HepG2 (cell line): ENCODE results near the gene ZBTB46. TPM values are rescaled to one million over a fixed set of nuclear protein-coding genes. Genes with fewer than 3 reads are reported as not detected.

ENCODE experiments used
- DR1 ChIP-seq: sonication (generic); formaldehyde crosslinking; IDR thresholded peaks from 2 replicates; pipeline ENCODE4 v1.8.0; 2021; ENCODE audit warnings: mild to moderate bottlenecking, missing genetic modification reagents, inconsistent platforms
- FOXA3 ChIP-seq: IDR thresholded peaks from 2 replicates; pipeline ENCODE4 v1.6.1; 2016; ENCODE audit warnings: missing genetic modification reagents, missing compliant biosample characterization
- FOXO4 ChIP-seq: sonication (generic); formaldehyde crosslinking; conservative IDR thresholded peaks from 2 replicates; pipeline ENCODE4 v1.8.1; 2023; ENCODE audit warnings: missing genetic modification reagents
- JUN ChIP-seq: sonication (generic); formaldehyde crosslinking; IDR thresholded peaks from 2 replicates; pipeline ENCODE4 v1.4.0; 2020; ENCODE audit warnings: mild to moderate bottlenecking, missing genetic modification reagents
- MTA3 ChIP-seq: sonication (generic); formaldehyde crosslinking; IDR thresholded peaks from 2 replicates; pipeline ENCODE4 v1.4.0; 2020; ENCODE audit warnings: missing genetic modification reagents
- PHB2 ChIP-seq: fragments of 450-650 bp; IDR thresholded peaks from 2 replicates; pipeline ENCODE4 v1.6.1; 2018; ENCODE audit not compliant: partially characterized antibody
- RFX1 ChIP-seq: fragments of 450-650 bp; IDR thresholded peaks from 2 replicates; pipeline ENCODE4 v1.6.1; 2017
- RXRA ChIP-seq: sonication (generic); formaldehyde crosslinking; IDR thresholded peaks from 2 replicates; pipeline ENCODE4 v1.5.1; 2020; ENCODE audit warnings: missing genetic modification reagents
- RXRB ChIP-seq: IDR thresholded peaks from 2 replicates; pipeline ENCODE4 v1.6.1; 2016; ENCODE audit warnings: borderline replicate concordance, missing genetic modification reagents, missing compliant biosample characterization
- SYNCRIP ChIP-seq: fragments of 200-400 bp; formaldehyde crosslinking; IDR thresholded peaks from 2 replicates; pipeline ENCODE4 v1.6.1; 2018; ENCODE audit warnings: mild to moderate bottlenecking, low read depth, low read length; ENCODE audit not compliant: insufficient read depth
- TCF12 ChIP-seq, 2 experiments: fragments of 450-650 bp in 1 of 2; sonication (generic) in 1 of 2; formaldehyde crosslinking in 1 of 2; IDR thresholded peaks; 2 replicates each; pipeline versions ENCODE4 v1.6.1 to v1.8.0; 2017 to 2022; ENCODE audit warnings: antibody characterized with exemption in 1 of 2, mild to moderate bottlenecking in 1 of 2, missing genetic modification reagents in 1 of 2, moderate library complexity in 1 of 2
- ZBTB2 ChIP-seq: sonication (generic); formaldehyde crosslinking; IDR thresholded peaks from 2 replicates; pipeline ENCODE4 v1.8.0; 2022; ENCODE audit warnings: low read depth, missing genetic modification reagents
- ZFP36L2 ChIP-seq: sonication (generic); formaldehyde crosslinking; IDR thresholded peaks from 2 replicates; pipeline ENCODE4 v1.4.0; 2020; ENCODE audit warnings: missing genetic modification reagents
- ZNF260 ChIP-seq: sonication (generic); formaldehyde crosslinking; IDR thresholded peaks from 2 replicates; pipeline ENCODE4 v1.4.0; 2020; ENCODE audit warnings: missing genetic modification reagents, low read depth, mild to moderate bottlenecking, borderline replicate concordance
- ZNF362 ChIP-seq: sonication (generic); formaldehyde crosslinking; IDR thresholded peaks from 2 replicates; pipeline ENCODE4 v1.4.0; 2020; ENCODE audit warnings: missing genetic modification reagents, mild to moderate bottlenecking, borderline replicate concordance
- ZNF556 ChIP-seq: sonication (generic); formaldehyde crosslinking; IDR thresholded peaks from 2 replicates; pipeline ENCODE4 v1.4.0; 2020; ENCODE audit warnings: mild to moderate bottlenecking, missing genetic modification reagents, borderline replicate concordance
- ZNF704 ChIP-seq: sonication (generic); formaldehyde crosslinking; IDR thresholded peaks from 2 replicates; pipeline ENCODE4 v1.8.1; 2023; ENCODE audit warnings: mild to moderate bottlenecking, inconsistent platforms, moderate library complexity, missing genetic modification reagents, borderline replicate concordance
- ZNF749 ChIP-seq: sonication (generic); formaldehyde crosslinking; IDR thresholded peaks from 2 replicates; pipeline ENCODE4 v1.8.0; 2022; ENCODE audit warnings: mild to moderate bottlenecking, missing genetic modification reagents, moderate library complexity, borderline replicate concordance
- ZSCAN9 ChIP-seq: IDR thresholded peaks from 2 replicates; pipeline ENCODE4 v1.6.1; 2016; ENCODE audit warnings: borderline replicate concordance
- polyA plus RNA-seq, 8 experiments: library from polyadenylated mRNA; depleted of rRNA in 3 of 8; stranded (reverse) in 7 of 8; unstranded in 1 of 8; fragments of >200 nt; fragmentation: Illumina TruSeq in 4 of 8; extraction: Trizol in 4 of 8; gene quantifications; 2 replicates each; pipeline versions ENCODE4 v1.2.1 to v1.2.3, GENCODE V29; 2011 to 2016; ENCODE audit warnings: low read depth in 4 of 8, missing spikeins in 1 of 8, mixed read lengths in 1 of 8; ENCODE audit not compliant: insufficient read depth in 1 of 8
- total RNA-seq, 5 experiments: library from RNA; depleted of rRNA; stranded (reverse); fragments of >200 nt; fragmentation: Illumina TruSeq; extraction: Trizol; gene quantifications; 2 replicates each; pipeline ENCODE4 v1.2.3, GENCODE V29; 2016; ENCODE audit warnings: low read depth in 1 of 5
- TF ChIP-seq, protein P1 (sequence below): sonication (generic); formaldehyde crosslinking; IDR thresholded peaks from 2 replicates; pipeline ENCODE4 v1.5.0; 2020; ENCODE audit warnings: mild to moderate bottlenecking, missing genetic modification reagents, borderline replicate concordance
- TF ChIP-seq, protein P2 (sequence below): sonication (generic); formaldehyde crosslinking; IDR thresholded peaks from 2 replicates; pipeline ENCODE4 v1.5.0; 2020; ENCODE audit warnings: mild to moderate bottlenecking, missing genetic modification reagents, moderate library complexity

ZBTB46 gene
- total and polyA plus RNA-seq, 2 of the 13 experiments (the other 11 are each of a cell fraction or from before 2014, with no cell fraction given): 1.6 to 13.5 TPM

DNA sequence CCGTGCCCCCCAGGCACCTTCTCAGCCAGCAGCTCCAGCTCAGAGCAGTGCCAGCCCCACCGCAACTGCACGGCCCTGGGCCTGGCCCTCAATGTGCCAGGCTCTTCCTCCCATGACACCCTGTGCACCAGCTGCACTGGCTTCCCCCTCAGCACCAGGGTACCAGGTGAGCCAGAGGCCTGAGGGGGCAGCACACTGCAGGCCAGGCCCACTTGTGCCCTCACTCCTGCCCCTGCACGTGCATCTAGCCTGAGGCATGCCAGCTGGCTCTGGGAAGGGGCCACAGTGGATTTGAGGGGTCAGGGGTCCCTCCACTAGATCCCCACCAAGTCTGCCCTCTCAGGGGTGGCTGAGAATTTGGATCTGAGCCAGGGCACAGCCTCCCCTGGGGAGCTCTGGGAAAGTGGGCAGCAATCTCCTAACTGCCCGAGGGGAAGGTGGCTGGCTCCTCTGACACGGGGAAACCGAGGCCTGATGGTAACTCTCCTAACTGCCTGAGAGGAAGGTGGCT lies 133.7 kb downstream of the ZBTB46 start (continued):
- no peak for TF ChIP-seq ZNF704 (CRISPR knock-in tag)
- no peak; the same call in 1 of the 2 replicates for TF ChIP-seq RXRA (CRISPR knock-in tag)
- no peak for TF ChIP-seq JUN
- TF ChIP-seq SYNCRIP: no peak
- TF ChIP-seq DR1 (CRISPR knock-in tag): no peak
- no peak for TF ChIP-seq MTA3 (CRISPR knock-in tag)
- TF ChIP-seq ZNF260 (CRISPR knock-in tag): no peak; the same call in 1 of the 2 replicates
- TF ChIP-seq ZFP36L2 (CRISPR knock-in tag): no peak
- TF ChIP-seq TCF12 (IDR thresholded peaks at IDR 0.05): no peak
- no peak for TF ChIP-seq TCF12 (CRISPR knock-in tag; IDR thresholded peaks at IDR 0.05)
- TF ChIP-seq ZNF556 (CRISPR knock-in tag): no peak
- TF ChIP-seq RXRB: no peak
- no peak for TF ChIP-seq FOXA3 (CRISPR knock-in tag)
- peak; percentile 22; the same call in 1 of the 2 replicates for TF ChIP-seq ZNF749 (CRISPR knock-in tag)
- TF ChIP-seq ZNF362: 0 out of 2 replicates have a peak, but pooled peaks have one; percentile 50
- TF ChIP-seq, protein P1, sequence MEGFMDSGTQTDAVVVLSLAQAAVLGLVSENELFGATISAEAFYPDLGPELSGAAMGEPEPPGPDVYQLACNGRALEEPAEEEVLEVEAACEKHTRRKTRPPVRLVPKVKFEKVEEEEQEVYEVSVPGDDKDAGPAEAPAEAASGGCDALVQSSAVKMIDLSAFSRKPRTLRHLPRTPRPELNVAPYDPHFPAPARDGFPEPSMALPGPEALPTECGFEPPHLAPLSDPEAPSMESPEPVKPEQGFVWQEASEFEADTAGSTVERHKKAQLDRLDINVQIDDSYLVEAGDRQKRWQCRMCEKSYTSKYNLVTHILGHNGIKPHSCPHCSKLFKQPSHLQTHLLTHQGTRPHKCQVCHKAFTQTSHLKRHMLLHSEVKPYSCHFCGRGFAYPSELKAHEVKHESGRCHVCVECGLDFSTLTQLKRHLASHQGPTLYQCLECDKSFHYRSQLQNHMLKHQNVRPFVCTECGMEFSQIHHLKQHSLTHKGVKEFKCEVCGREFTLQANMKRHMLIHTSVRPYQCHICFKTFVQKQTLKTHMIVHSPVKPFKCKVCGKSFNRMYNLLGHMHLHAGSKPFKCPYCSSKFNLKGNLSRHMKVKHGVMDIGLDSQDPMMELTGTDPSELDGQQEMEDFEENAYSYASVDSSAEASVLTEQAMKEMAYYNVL (CRISPR knock-in tag): no peak
- no peak for TF ChIP-seq FOXO4 (CRISPR knock-in tag)
- TF ChIP-seq, protein P2, sequence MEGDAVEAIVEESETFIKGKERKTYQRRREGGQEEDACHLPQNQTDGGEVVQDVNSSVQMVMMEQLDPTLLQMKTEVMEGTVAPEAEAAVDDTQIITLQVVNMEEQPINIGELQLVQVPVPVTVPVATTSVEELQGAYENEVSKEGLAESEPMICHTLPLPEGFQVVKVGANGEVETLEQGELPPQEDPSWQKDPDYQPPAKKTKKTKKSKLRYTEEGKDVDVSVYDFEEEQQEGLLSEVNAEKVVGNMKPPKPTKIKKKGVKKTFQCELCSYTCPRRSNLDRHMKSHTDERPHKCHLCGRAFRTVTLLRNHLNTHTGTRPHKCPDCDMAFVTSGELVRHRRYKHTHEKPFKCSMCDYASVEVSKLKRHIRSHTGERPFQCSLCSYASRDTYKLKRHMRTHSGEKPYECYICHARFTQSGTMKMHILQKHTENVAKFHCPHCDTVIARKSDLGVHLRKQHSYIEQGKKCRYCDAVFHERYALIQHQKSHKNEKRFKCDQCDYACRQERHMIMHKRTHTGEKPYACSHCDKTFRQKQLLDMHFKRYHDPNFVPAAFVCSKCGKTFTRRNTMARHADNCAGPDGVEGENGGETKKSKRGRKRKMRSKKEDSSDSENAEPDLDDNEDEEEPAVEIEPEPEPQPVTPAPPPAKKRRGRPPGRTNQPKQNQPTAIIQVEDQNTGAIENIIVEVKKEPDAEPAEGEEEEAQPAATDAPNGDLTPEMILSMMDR: peak; percentile 11; the same call in 1 of the 2 replicates
- TF ChIP-seq ZBTB2 (CRISPR knock-in tag): 0 out of 2 replicates have a peak, but pooled peaks have one; percentile 8
- no peak for TF ChIP-seq PHB2
- TF ChIP-seq ZSCAN9 (CRISPR knock-in tag): no peak
- no peak for TF ChIP-seq RFX1
